HepG2 (cell line): ENCODE results near the gene SEC14L6. TPM values are rescaled to one million over a fixed set of nuclear protein-coding genes. Genes with fewer than 3 reads are reported as not detected.

Source experiments
- ATF7 ChIP-seq, 2 experiments: fragments of 450-650 bp in 1 of 2; sonication (generic) in 1 of 2; formaldehyde crosslinking in 1 of 2; IDR thresholded peaks; 2 replicates each; pipeline versions ENCODE4 v1.4.0 to v1.6.1; 2016 to 2020; ENCODE audit warnings: antibody characterized with exemption in 1 of 2, mild to moderate bottlenecking in 1 of 2, missing genetic modification reagents in 1 of 2
- BRCA1 ChIP-seq: sonication (generic); formaldehyde crosslinking; IDR thresholded peaks from 2 replicates; pipeline ENCODE4 v1.4.0; 2020; ENCODE audit warnings: missing genetic modification reagents
- ELF4 ChIP-seq: sonication (generic); formaldehyde crosslinking; IDR thresholded peaks from 2 replicates; pipeline ENCODE4 v1.5.0; 2020; ENCODE audit warnings: missing genetic modification reagents, mild to moderate bottlenecking, moderate library complexity, borderline replicate concordance
- FOXA3 ChIP-seq: IDR thresholded peaks from 2 replicates; pipeline ENCODE4 v1.6.1; 2016; ENCODE audit warnings: missing genetic modification reagents, missing compliant biosample characterization
- IKZF5 ChIP-seq: IDR thresholded peaks from 2 replicates; pipeline ENCODE4 v1.6.1; 2018; ENCODE audit warnings: missing genetic modification reagents, mild to moderate bottlenecking, missing compliant biosample characterization
- KDM1A ChIP-seq: IDR thresholded peaks from 2 replicates; pipeline ENCODE4 v1.6.1; 2016; ENCODE audit warnings: missing compliant biosample characterization
- MXD1 ChIP-seq: sonication (generic); formaldehyde crosslinking; IDR thresholded peaks from 2 replicates; pipeline ENCODE4 v1.4.0; 2020; ENCODE audit warnings: mild to moderate bottlenecking, missing genetic modification reagents
- POGK ChIP-seq: sonication (generic); formaldehyde crosslinking; conservative IDR thresholded peaks from 2 replicates; pipeline ENCODE4 v1.8.0; 2022; ENCODE audit warnings: mild to moderate bottlenecking, moderate library complexity, missing genetic modification reagents
- RBM39 ChIP-seq: fragments of 200-400 bp; formaldehyde crosslinking; IDR thresholded peaks from one replicate; pipeline ENCODE4 v1.6.1; 2018; ENCODE audit warnings: antibody characterized with exemption, mild to moderate bottlenecking, low read depth, low read length; ENCODE audit not compliant: poor library complexity, severe bottlenecking
- RFX3 ChIP-seq: IDR thresholded peaks from 2 replicates; pipeline ENCODE4 v1.6.1; 2016; ENCODE audit warnings: missing biosample characterization, missing genetic modification reagents
- SAP130 ChIP-seq: IDR thresholded peaks from 2 replicates; pipeline ENCODE4 v1.6.1; 2016; ENCODE audit warnings: low read depth
- SIN3B ChIP-seq: fragments of 150-350 bp; IDR thresholded peaks from 2 replicates; pipeline ENCODE4 v1.6.1; 2014; ENCODE audit warnings: low read length
- TFDP2 ChIP-seq: sonication (generic); formaldehyde crosslinking; IDR thresholded peaks from 2 replicates; pipeline ENCODE4 v1.4.0; 2020; ENCODE audit warnings: missing genetic modification reagents
- USF2 ChIP-seq, 2 experiments: sonication (generic) in 1 of 2; formaldehyde crosslinking in 1 of 2; IDR thresholded peaks; 2 replicates each; pipeline versions ENCODE4 v1.5.1 to v1.6.1; 2011 to 2020; ENCODE audit warnings: borderline replicate concordance in 1 of 2, low read depth in 1 of 2, low read length in 1 of 2, mild to moderate bottlenecking in 1 of 2, missing genetic modification reagents in 1 of 2, moderate library complexity in 1 of 2
- YY1 ChIP-seq: IDR thresholded peaks from 2 replicates; pipeline ENCODE4 v1.6.1; 2011; ENCODE audit warnings: low read length, low read depth, moderate library complexity, mild to moderate bottlenecking; ENCODE audit not compliant: insufficient read depth, insufficient replicate concordance
- ZBTB7A ChIP-seq: sonication (generic); formaldehyde crosslinking; IDR thresholded peaks from 2 replicates; pipeline ENCODE4 v1.8.0; 2022; ENCODE audit warnings: mild to moderate bottlenecking, missing genetic modification reagents
- ZFP91 ChIP-seq: sonication (generic); formaldehyde crosslinking; IDR thresholded peaks from 2 replicates; pipeline ENCODE4 v1.9.0; 2022; ENCODE audit warnings: missing genetic modification reagents, mild to moderate bottlenecking, borderline replicate concordance
- ZZZ3 ChIP-seq: sonication (generic); formaldehyde crosslinking; IDR thresholded peaks from 2 replicates; pipeline ENCODE4 v1.4.0; 2020; ENCODE audit warnings: missing genetic modification reagents, mild to moderate bottlenecking, borderline replicate concordance
- polyA plus RNA-seq, 8 experiments: library from polyadenylated mRNA; depleted of rRNA in 3 of 8; stranded (reverse) in 7 of 8; unstranded in 1 of 8; fragments of >200 nt; fragmentation: Illumina TruSeq in 4 of 8; extraction: Trizol in 4 of 8; gene quantifications; 2 replicates each; pipeline versions ENCODE4 v1.2.1 to v1.2.3, GENCODE V29; 2011 to 2016; ENCODE audit warnings: low read depth in 4 of 8, missing spikeins in 1 of 8, mixed read lengths in 1 of 8; ENCODE audit not compliant: insufficient read depth in 1 of 8
- total RNA-seq, 5 experiments: library from RNA; depleted of rRNA; stranded (reverse); fragments of >200 nt; fragmentation: Illumina TruSeq; extraction: Trizol; gene quantifications; 2 replicates each; pipeline ENCODE4 v1.2.3, GENCODE V29; 2016; ENCODE audit warnings: low read depth in 1 of 5

Gene SEC14L6
- total and polyA plus RNA-seq, 2 of the 13 experiments (the other 11 are each of a cell fraction or from before 2014, with no cell fraction given), result 0.09 to 9.3 TPM

- TF ChIP-seq POGK (CRISPR knock-in tag) (0 out of 2 replicates have a peak, but pooled peaks have one; percentile 15), BRCA1 (0 out of 2 replicates have a peak, but pooled peaks have one; percentile 6), RBM39 (peak; percentile 1), TFDP2 (peak; percentile 38; the same call in 1 of the 2 replicates), ZZZ3 (CRISPR knock-in tag) (peak; percentile 44; the same call in 1 of the 2 replicates), ZFP91 (CRISPR knock-in tag) (peak; percentile 65; the same call in 1 of the 2 replicates), USF2 (IDR thresholded peaks at IDR 0.05; ENCODE audit: low read depth, low read length) (no peak), USF2 (CRISPR knock-in tag; IDR thresholded peaks at IDR 0.05; ENCODE audit: borderline replicate concordance) (peak; percentile 63; the same call in 1 of the 2 replicates), SIN3B (0 out of 2 replicates have a peak, but pooled peaks have one; percentile 65), IKZF5 (CRISPR knock-in tag) (peak; percentile 65), MXD1 (CRISPR knock-in tag) (peak; percentile 84; the same call in 1 of the 2 replicates), RFX3 (CRISPR knock-in tag) (peak; percentile 98), KDM1A (CRISPR knock-in tag) (no peak), ATF7 (IDR thresholded peaks at IDR 0.05) (peak; percentile 67), ATF7 (CRISPR knock-in tag; IDR thresholded peaks at IDR 0.05) (0 out of 2 replicates have a peak, but pooled peaks have one; percentile 5), SAP130 (peak; percentile 98), ELF4 (CRISPR knock-in tag) (peak; percentile 72; the same call in 1 of the 2 replicates), ZBTB7A (CRISPR knock-in tag) (no peak), FOXA3 (CRISPR knock-in tag) (peak; percentile 55; the same call in 1 of the 2 replicates), YY1 (peak; percentile 77)
These were observed 45.2 kb upstream of the SEC14L6 start, which contains the start of gene PES1 (continued) for GRCh38 chr22:30591588-30592359.
